Stimulated activated CD4-positive, alpha-beta T cell treated with anti-CD3 and anti-CD28 coated beads, Interleukin-1b, Interleukin-23, amount 100 ng/mL, for 1 hour (primary cell): ENCODE results near the gene PLCH1.

Experiments
- DNase-seq, 2 donors: peaks; one replicate each; pipeline ENCODE4 v3.0.0-alpha.2; 2020; ENCODE audit warnings: low read depth in 2 of 2

The PLCH1 gene

GRCh38 chr3:155528579-155528978, 216.3 kb downstream of the PLCH1 start:
- DNase-seq, result no peak

- no peak for DNase-seq
These were observed 219.5 kb downstream of the PLCH1 start for GRCh38 chr3:155525324-155525833.

GRCh38 chr3:155520463-155520862, 224.4 kb downstream of the PLCH1 start:
- no peak for DNase-seq

GRCh38 chr3:155519078-155519477, 225.8 kb downstream of the PLCH1 start:
- DNase-seq, result no peak

- no peak for DNase-seq
These were observed 227.0 kb downstream of the PLCH1 start for GRCh38 chr3:155517903-155518302.

- DNase-seq, result no peak
These were observed 228.4 kb downstream of the PLCH1 start for GRCh38 chr3:155516439-155516838.

GRCh38 chr3:155512867-155513261, 232.0 kb downstream of the PLCH1 start:
- DNase-seq, result no peak

- no peak for DNase-seq
These were observed 232.6 kb downstream of the PLCH1 start for GRCh38 chr3:155512175-155512866.

GRCh38 chr3:155504682-155505081, 240.2 kb downstream of the PLCH1 start:
- DNase-seq, result no peak

GRCh38 chr3:155502630-155503029, 242.2 kb downstream of the PLCH1 start:
- DNase-seq, result no peak

- no peak for DNase-seq
These were observed 244.6 kb downstream of the PLCH1 start for GRCh38 chr3:155500194-155500818.

- DNase-seq, result no peak
These were observed 246.8 kb downstream of the PLCH1 start for GRCh38 chr3:155497930-155498647.

- no peak for DNase-seq
These were observed 248.7 kb downstream of the PLCH1 start for GRCh38 chr3:155496206-155496605.

GRCh38 chr3:155495387-155495786, 249.5 kb downstream of the PLCH1 start:
- DNase-seq, result no peak

GRCh38 chr3:155494332-155494731, 250.5 kb downstream of the PLCH1 start:
- DNase-seq, result no peak

GRCh38 chr3:155492841-155493240, 252.0 kb downstream of the PLCH1 start:
- no peak for DNase-seq

- no peak for DNase-seq
These were observed 253.2 kb downstream of the PLCH1 start for GRCh38 chr3:155491696-155492095.

- DNase-seq, result no peak
These were observed 256.2 kb downstream of the PLCH1 start for GRCh38 chr3:155488671-155489070.

- no peak for DNase-seq
These were observed 259.0 kb downstream of the PLCH1 start for GRCh38 chr3:155485897-155486296.

GRCh38 chr3:155481591-155481990, 263.3 kb downstream of the PLCH1 start:
- DNase-seq, result no peak

GRCh38 chr3:155481089-155481488, 263.8 kb downstream of the PLCH1 start:
- no peak for DNase-seq

GRCh38 chr3:155465664-155466063, 279.2 kb downstream of the PLCH1 start:
- DNase-seq, result no peak

- no peak for DNase-seq
These were observed 282.2 kb downstream of the PLCH1 start for GRCh38 chr3:155462672-155463071.
